ENCODE data around the gene KRT14.
"Not testable (repeated sequence)": the region's sequence is repeated elsewhere in the genome, so short reads cannot be mapped to it uniquely, and the experiment has no call there.

Gene KRT14

GRCh38 chr17:41586863-41587495, at the start of gene KRT14:
TSS of gene KRT14 (minus strand) at chr17:41586895. CDS start at chr17:41586834, 61 bp downstream.
- no peak for FAIRE-seq

DNA sequence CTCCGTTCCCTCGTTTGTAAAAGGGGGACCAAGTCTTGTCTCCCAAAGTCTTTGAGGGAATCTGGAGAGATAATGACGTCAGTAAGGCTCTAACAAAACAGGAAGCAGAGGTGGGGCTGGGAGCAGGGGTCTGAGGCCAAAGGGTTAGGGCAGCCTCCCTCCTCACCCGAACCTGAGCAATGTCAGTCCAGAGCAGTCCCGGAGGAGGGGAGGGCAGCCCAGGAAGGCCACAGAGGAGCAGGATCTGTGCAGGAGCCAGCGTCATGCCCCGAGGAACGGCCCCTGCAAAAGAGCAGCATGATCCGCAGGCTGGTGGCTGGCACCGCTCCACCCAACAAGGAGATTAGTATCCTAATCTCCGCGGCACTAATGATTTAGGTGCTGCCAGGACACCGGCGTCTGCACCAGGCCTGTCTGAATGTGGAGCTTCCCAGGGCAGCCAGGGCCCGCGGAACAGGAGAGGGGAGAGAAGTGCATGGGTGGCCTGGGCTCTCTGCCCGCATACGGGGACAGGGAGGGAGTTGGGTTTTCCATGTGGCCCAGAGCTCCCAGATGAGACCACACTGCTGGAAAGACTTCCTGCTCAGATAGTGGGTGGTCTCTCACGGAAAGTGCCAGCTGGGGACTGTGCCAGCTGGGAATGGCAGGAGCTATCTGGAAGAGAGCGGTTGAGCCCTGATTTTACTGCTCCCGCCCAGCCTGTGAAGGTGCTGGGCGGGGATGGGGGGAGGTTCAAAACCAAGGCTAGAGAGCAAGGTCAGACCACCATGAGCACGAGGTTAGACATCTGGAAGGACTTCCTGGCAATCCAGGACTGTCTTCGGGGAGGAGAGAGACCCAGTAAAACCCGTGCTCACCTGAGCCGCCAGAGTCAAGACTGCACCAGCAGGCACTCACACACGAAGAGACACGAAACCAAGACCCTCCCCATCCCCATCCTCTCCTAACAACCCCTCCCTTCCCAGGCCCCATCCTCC, 48.7 kb upstream of the KRT14 start:
- FAIRE-seq: no peak

DNA sequence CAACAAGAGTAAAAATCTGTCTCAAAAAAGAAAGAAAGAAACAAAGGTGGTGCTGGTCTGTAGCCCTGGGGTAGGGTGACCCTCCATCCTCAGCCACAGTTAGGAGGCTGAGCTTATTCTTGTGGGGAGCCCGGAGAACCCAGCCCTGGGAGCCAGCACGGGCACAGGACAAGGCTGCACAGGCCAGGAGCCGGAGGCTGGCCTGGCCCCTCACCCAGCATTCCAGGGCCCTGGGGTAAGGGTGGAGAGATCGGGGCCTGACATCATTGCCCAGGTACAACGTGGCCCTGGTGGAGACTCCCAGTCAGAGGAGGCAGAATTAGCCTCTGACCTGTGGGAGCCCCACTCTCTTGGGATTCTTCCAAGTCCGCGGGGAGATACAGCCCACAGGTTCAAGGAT, 47.9 kb upstream of the KRT14 start:
- FAIRE-seq: no peak

GRCh38 chr17:41633556-41634199, 47.0 kb upstream of the KRT14 start:
- FAIRE-seq: no peak

DNA sequence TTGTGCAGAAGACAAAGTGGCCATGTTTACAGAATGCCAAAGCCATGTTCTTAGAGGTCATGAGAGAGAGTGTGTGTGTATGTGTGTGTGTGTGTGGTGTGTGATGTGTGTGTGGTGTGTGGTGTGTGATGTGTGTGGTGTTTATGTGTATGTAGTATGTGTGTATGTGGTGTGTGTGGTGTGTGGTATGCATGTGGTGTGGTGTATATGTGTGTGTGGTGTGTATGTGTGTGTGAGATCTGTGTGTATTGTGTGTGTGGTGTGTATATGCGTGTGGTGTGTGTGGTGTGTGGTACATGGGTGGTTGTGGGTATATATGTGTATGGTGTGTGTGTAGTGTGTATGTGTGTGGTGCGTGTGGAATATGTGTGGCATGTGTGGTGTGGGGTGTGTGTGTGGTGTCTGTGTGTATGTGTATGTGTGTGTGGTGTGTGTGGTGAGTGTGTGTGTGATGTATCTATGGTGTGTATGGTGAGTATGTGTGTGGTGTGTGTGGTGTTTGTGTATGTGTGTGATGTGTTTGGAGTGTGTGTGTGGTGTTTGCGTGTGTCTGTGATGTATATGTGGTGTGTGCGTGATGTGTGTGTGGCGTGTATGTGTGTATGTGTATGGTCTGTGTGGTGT, 45.9 kb upstream of the KRT14 start:
- FAIRE-seq: no peak

GRCh38 chr17:41631898-41632285, 45.2 kb upstream of the KRT14 start:
- no peak for FAIRE-seq

DNA sequence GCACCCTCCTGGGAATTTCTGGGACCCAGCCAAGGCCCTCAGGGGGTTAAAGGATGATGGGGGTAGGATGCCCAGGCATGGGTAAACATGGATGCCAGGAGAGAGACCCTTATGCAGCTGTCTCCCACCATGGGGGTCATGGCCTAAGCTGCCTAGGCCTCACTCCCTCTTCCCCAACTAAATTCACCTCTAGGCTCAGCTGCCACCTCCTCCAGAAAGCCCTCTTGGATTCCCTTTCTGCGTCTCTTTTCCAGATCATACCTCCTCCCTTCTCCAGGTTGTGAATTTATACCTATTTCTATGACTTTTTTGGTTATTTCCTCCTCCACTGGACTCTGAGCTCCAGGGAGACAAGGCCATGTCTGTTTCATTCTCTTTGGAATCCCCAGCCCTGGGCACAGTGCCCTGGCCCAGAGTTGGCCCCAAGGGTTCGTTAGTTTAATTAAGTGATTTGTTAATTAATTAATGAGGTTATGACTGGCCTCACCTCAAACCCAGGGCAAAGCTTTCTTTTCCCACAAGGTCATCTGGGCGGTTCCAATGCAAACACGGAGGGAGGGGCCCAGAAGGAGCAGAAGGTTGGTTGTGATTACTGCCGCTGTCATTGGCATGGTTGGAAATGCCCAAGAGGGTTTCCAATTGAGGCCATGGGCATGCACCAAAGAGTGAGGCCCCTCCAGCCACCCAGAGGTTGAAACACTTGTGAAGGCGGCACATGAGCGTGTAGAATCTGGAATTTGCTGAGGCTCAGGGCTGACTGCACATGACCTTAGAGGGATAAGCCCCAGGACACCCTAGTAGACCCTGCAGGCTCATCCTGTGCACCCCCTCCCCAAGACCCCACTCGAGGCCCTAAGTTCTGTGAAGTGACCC, 44.6 kb upstream of the KRT14 start:
- no peak for FAIRE-seq

DNA sequence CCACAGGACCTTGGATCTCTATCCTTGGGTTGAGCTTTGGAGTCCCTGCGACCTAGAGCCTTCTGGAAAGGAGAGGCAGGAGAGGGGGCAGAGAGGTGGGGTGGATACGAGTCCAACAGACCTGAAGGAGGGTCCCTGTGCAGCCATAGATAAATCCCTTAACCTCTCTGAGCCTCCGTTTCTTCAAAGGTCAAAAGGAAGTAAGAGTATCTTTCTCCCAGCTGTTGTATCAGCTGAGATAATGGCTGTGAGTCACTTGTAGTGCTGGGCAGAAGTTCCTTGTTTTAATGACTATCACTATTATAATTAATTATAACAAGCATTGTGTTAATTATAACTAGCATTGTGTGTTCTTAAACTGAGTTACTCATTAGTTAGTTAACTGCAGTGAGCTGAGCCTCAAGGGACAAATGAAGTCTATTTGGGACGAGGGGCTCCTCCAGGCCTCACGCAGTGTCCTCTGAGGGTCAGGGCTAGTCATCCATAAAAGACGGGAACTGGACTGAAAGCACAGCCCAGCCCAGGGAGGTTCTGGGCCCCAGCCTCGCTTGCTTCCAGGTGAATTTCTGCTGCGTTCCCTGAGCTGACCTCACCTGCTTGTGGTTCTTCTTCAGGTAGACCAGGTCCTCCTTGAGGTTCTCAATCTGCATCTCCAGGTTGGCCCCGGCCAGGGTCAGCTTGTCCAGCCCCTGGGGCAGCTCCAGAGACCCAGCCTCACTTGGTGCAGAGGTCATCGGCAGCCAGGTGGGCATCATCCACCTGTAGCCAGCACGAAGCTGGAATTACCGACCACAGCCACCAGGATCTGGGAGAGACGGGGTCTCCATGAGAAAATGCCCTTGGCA, 43.4 kb upstream of the KRT14 start:
- FAIRE-seq: no peak

GRCh38 chr17:41629316-41629715, 42.6 kb upstream of the KRT14 start:
- no peak for FAIRE-seq

GRCh38 chr17:41628621-41629255, 42.0 kb upstream of the KRT14 start:
- not testable (repeated sequence) for FAIRE-seq

DNA sequence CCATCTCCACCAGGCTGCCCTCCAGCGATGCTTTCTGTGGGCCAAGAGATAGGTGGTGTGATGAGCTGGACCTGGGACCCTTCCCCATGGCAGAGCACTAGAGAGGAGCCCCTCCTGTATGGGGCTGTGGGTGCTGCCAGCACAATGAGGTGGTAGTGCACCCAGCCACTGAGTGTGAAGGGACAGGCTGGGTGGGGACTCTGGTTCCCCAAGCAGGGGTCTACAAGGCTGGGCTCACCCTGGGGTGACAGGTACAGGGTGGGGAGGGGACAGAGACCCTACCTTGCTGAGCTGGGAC, 41.3 kb upstream of the KRT14 start:
- not testable (repeated sequence) for FAIRE-seq

GRCh38 chr17:41627316-41628072, 40.8 kb upstream of the KRT14 start:
- FAIRE-seq: no peak

DNA sequence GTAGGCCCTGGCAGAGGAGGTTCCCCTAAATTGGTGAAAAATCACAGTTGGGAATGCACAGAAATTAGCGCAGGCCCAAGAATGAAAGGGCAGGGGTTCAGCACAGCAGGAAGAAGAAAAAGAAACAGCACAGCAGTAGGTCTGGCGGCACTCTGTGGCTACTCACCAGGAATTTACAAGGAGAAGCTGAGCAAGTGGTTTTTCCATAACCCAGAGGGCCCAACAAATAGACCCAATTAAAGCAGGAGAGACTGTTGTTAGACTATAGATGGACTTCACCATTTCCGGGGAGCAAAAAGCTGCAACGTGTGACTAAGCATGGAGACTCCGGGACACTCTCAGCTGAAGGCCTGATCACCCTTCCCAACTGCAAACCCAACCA, 40.2 kb upstream of the KRT14 start:
- not testable (repeated sequence) for FAIRE-seq

DNA sequence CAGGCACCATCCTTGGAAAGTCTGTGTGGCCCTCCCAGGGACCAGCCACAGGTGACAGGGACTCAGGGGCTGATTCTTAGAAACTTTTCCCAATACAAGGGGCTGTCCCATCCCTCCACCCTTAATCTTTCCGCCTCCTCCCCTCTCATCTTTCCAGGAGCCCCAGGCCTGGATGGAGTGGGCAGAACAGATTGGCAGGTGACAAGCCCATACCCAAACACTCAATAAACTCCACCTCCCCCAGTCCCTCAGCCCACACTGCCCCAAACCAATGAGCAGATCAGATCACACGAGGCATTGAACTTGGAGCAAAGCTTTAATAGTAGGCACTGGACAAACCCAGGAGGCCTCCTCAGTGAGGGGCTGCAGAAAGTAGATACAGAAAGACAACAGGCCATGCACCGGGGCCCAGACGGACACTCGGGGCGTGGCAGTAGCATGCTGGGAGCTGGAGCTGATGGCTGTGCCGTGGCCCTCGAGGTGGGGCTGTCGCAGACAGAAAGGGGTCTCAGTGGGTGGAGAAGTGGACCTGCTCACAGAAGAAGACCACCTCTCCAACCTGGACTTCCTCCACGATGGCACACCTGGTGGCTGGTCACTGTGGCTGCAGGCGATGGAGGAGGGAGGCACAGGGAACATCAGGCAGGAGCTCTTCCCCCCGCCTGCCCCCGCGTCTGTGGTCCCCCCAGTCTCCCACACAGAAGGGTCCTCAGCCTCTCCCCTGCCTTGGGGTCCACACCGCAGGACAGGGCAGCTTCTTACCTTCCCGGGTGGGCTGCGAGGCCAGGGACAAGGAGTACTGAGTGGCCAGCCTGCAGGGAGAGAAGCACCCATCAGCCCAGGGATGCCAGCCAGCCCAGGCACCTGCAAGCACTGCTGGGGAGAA, 39.6 kb upstream of the KRT14 start:
- FAIRE-seq: not testable (repeated sequence)

DNA sequence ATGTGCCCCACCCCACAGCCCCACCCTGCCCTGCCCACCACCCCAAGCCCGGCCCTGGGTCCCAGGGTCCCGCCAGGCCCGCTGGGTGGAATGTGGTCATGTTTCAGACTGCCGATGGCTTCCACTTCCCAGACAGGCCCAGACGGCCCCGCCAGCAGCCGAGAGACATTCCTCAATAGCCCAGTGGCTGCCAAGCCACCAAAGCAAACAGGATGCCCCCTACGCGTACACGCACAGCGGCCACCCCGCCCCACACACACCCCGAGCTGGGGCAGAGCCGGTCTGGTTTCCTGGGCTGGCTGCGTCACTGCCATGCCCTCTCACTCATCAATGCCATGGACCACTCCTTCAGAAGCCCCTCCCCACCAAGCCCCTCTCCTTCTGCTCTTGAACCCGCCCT, 38.9 kb upstream of the KRT14 start:
- FAIRE-seq: no peak

GRCh38 chr17:41624208-41625101, 37.8 kb upstream of the KRT14 start, which contains the start of gene KRT17:
TSS of gene KRT17 (minus strand) at chr17:41624575. CDS start at chr17:41624509, 66 bp downstream.
- no peak for FAIRE-seq

GRCh38 chr17:41623184-41623861, 36.6 kb upstream of the KRT14 start:
- FAIRE-seq: not testable (repeated sequence)
